GM18505 (cell line): ENCODE results near the gene SLC45A2.
"Not testable (repeated sequence)": the region's sequence is repeated elsewhere in the genome, so short reads cannot be mapped to it uniquely, and the experiment has no call there.

ENCODE experiments used
- ATAC-seq: cut with Tn5 transposase; IDR thresholded peaks from one replicate; pipeline ENCODE4 v1.9.1; 2021; ENCODE audit not compliant: unreplicated experiment
- POLR2A ChIP-seq: IDR thresholded peaks from 4 replicates; pipeline ENCODE4 v1.6.1; 2011; ENCODE audit warnings: borderline replicate concordance; ENCODE audit not compliant: insufficient read depth, insufficient read length; ENCODE audit errors: extremely low read depth

The SLC45A2 gene

GRCh38 chr5:33984671-33985124, at the start of gene SLC45A2:
Gene SLC45A2 (minus strand): TSS chr5:33984693. CDS start chr5:33984583, 110 bp downstream.
- no peak for ATAC-seq
- TF ChIP-seq POLR2A: no peak

DNA sequence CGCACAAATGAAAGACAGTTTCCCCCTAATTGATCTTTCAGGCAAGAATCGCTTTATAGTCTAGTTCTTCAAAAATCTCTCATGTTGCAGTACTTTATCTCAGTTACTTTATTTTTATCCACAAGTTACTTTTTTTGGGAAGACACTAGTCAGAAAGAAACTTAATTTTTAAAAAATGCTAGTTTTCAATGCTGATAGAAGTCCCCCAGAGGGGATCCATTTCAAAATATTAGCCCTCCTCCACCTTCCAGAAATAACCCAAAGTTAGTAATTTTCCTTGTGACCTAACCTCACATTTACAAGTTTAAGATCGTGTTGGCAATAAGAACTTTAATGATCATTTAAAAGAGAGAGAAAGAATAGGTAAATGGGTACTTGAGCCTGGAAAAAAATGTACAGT, 47.5 kb upstream of the SLC45A2 start:
- no peak for TF ChIP-seq POLR2A
- no peak for ATAC-seq

GRCh38 chr5:34031117-34031516, 46.6 kb upstream of the SLC45A2 start:
- no peak for ATAC-seq
- TF ChIP-seq POLR2A: no peak

DNA sequence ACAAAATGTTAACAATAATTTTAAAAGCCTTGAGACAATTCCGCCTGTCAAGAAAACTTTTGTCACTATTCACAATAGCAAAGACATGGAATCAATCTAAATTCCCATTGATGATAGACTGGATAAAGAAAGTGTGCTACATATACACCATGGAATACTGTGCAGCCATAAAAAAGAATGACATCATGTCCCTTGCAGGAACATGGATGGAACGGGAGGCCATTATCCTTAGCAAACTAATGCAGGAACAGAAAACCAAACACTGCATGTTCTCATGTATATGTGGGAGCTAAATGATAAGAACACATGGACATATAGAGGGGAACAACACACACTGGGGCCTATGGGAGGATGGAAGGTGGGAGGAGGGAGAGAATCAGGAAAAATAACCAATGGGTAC, 46.1 kb upstream of the SLC45A2 start:
- ATAC-seq: not testable (repeated sequence)

GRCh38 chr5:34030048-34030447, 45.6 kb upstream of the SLC45A2 start:
- no peak for TF ChIP-seq POLR2A
- ATAC-seq: no peak

DNA sequence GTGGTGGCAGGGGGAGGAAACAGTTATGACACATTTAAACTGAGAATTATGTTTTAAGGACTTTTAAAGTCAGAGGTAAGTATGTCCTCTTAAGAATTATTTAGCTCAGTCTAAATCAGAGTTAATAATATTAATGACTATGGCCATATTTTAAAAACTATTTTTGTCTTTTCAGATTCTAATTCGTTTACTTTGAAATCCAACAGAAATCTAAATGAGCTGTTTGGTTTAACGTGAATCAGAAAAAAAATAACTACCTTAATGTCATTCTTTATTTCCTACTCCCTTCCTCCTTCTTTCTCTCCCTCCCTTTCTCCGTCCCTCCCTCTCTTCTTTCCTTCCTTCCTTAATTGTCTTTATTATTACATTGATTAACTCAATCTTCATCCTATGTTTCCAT, 43.9 kb upstream of the SLC45A2 start:
- no peak for ATAC-seq
- TF ChIP-seq POLR2A: no peak

- no peak for ATAC-seq
- TF ChIP-seq POLR2A: no peak
Measured at GRCh38 chr5:34026089-34026761, 41.7 kb upstream of the SLC45A2 start.

DNA sequence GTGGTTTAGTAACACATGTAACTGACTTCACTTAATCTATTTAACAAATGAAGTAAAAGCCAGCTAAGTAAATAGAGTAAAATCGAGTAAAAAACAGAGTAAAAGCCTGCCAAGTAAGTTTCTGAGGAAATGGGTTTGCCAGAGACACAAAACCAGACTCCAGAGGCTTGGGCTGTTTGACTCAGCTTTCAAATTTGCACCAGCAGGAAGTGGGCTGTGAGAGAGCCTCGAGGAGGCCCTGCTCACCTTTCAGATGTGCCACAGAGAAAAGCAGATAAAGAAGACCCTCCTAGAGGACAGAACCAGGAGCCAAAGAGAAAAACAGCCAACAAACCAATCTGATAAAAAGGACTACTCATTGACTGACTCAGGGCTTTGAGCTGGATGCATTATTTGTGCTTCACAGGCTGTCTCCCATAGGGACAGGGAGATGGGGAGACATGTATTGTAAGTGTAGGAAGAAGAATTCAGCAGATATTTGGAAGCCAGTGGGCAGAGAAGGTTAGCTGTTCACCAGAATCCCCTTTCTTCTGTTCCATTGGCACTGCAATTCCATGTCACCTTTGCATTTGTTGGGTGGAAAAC, 37.7 kb upstream of the SLC45A2 start:
- peak; percentile 92 for ATAC-seq
- no peak for TF ChIP-seq POLR2A

- TF ChIP-seq POLR2A: no peak
- ATAC-seq: no peak
Measured at GRCh38 chr5:34021334-34021733, 36.8 kb upstream of the SLC45A2 start.

GRCh38 chr5:34020726-34021125, 36.2 kb upstream of the SLC45A2 start:
- ATAC-seq: no peak
- no peak for TF ChIP-seq POLR2A

DNA sequence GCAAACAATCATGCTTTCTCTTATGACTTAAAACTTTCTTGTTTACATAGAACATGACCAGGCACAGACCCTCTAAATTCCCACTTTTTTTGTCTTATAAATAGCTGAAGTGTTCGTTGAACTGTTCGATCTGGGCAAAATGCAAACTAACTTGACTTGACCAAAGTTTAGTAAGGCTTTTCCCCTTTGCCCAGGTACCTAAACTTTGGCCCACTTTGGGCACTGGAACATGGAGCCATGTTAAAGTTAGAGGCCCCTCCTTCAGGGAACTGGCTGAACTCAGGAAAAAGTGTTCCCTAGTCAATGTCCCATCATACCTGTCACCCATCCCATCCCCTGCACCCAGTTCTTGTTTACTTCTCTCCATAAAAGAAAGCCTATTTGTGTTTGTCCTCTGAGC, 32.8 kb upstream of the SLC45A2 start:
- no peak for ATAC-seq
- TF ChIP-seq POLR2A: no peak

DNA sequence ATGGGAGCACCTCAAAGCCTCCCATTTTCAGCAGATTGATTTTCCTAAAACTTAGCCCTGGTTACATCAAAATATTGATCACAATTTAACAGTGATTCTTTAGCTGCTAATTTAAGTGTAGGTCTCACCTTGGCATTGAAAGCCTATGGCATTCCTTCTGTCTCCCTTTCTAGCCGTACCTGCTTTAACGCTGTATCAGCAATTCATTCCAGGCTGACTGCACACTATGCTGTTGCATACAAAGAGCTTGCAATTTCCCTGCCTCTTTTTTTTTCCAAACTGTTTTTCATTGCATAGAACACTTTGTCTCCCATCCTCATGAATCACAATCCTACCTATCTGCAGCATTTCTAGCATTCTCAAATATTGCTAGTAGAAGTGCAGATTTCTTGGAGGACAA, 32.3 kb upstream of the SLC45A2 start:
- no peak for TF ChIP-seq POLR2A
- ATAC-seq: no peak

- ATAC-seq: no peak
Measured at GRCh38 chr5:34016222-34016621, 31.7 kb upstream of the SLC45A2 start.

GRCh38 chr5:34015120-34015822, 30.8 kb upstream of the SLC45A2 start:
- TF ChIP-seq POLR2A: no peak
- ATAC-seq: no peak

More at GRCh38 chr5:34016222-34016621, 31.7 kb upstream of the SLC45A2 start:
- TF ChIP-seq POLR2A: no peak

DNA sequence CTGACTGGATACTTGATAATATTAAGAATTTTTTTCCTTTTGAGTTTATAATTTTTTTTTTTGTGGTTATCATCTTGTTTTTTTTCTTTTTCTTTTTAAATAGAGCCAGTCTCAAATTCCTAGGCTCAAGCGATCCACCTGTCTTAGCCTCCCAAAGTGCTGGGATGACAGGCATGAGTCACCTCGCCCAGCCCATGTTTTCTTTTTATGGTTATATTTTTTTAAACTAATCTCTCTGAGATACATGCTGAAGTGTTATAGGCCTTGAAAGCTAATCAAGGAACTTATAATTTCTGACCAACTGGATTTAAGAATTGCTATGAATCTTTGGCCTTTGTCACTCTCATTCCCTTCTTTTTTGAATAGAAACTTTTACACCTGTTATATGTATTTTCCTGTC, 30.1 kb upstream of the SLC45A2 start:
- TF ChIP-seq POLR2A: no peak
- ATAC-seq: no peak

- TF ChIP-seq POLR2A: no peak
- no peak for ATAC-seq
Measured at GRCh38 chr5:34013547-34013946, 29.1 kb upstream of the SLC45A2 start.
